KMS-11 (cell line): ENCODE results near the gene UMAD1.

Experiments
- H2AFZ ChIP-seq: fragments of 200-600 bp; sonication (generic); 2 replicates; pipeline ENCODE4 v1.6.1; 2016; ENCODE audit warnings: antibody characterized with exemption, mixed run types, low read depth
- H3K27ac ChIP-seq: fragments of 200-600 bp; sonication (generic); 2 replicates; pipeline ENCODE4 v1.6.1; 2016; ENCODE audit warnings: mild to moderate bottlenecking, mixed run types
- H3K27me3 ChIP-seq: fragments of 200-600 bp; sonication (generic); 2 replicates; pipeline ENCODE4 v1.6.1; 2017; ENCODE audit warnings: mild to moderate bottlenecking, low read depth, mixed run types, moderate library complexity; ENCODE audit not compliant: insufficient read depth
- H3K36me3 ChIP-seq: fragments of 200-600 bp; sonication (generic); 2 replicates; pipeline ENCODE4 v1.6.1; 2017; ENCODE audit warnings: mild to moderate bottlenecking, mixed run types; ENCODE audit not compliant: insufficient read depth
- H3K4me1 ChIP-seq: fragments of 200-600 bp; sonication (generic); 2 replicates; pipeline ENCODE4 v1.6.1; 2016; ENCODE audit warnings: mild to moderate bottlenecking, low read depth, mixed run types; ENCODE audit not compliant: poor library complexity, severe bottlenecking
- H3K4me2 ChIP-seq: fragments of 200-600 bp; sonication (generic); 2 replicates; pipeline ENCODE4 v1.7.0; 2016; ENCODE audit warnings: mild to moderate bottlenecking, mixed run types
- H3K4me3 ChIP-seq: fragments of 200-600 bp; sonication (generic); IDR thresholded peaks from 2 replicates; pipeline ENCODE4 v1.6.1; 2017; ENCODE audit warnings: low read depth, low read length, mixed read lengths; ENCODE audit not compliant: insufficient read depth
- H3K79me2 ChIP-seq: fragments of 200-600 bp; sonication (generic); 2 replicates; pipeline ENCODE4 v1.6.1; 2016; ENCODE audit warnings: low read depth, mixed run types; ENCODE audit not compliant: insufficient read depth
- H3K9ac ChIP-seq: fragments of 200-600 bp; sonication (generic); 2 replicates; pipeline ENCODE4 v1.6.1; 2016; ENCODE audit warnings: mild to moderate bottlenecking, mixed run types
- H4K20me1 ChIP-seq: fragments of 200-600 bp; sonication (generic); 2 replicates; pipeline ENCODE4 v1.6.1; 2016; ENCODE audit warnings: mild to moderate bottlenecking, mixed run types; ENCODE audit not compliant: insufficient read depth
- TF ChIP-seq, protein P1 (sequence below): fragments of 200-600 bp; sonication (generic); conservative IDR thresholded peaks from 2 replicates; pipeline ENCODE4 v1.6.1; 2017; ENCODE audit warnings: low read depth, mild to moderate bottlenecking, antibody characterized with exemption, low read length, moderate library complexity, mixed read lengths

UMAD1 gene

DNA sequence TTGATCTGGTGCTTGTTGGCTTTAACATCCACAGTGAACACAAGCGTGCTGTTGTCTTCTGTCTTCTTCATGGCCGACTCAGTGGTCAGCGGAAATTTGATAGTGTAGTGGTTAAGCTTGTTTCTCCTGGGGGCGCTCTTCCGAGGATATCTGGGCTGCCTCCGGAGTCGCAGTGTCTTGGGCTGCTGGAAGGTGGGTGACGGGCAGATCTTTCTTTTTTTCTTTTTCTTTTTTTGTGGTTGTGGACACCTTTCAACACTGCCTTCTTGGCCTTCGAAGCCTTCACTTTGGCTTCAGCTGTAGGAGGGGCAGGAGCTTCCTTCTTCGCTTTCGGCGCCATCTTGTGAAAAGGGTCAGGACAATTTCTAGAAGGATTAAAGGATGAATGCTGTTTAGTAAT, 101.7 kb downstream of the UMAD1 start:
- Histone ChIP-seq H3K79me2 (no peaks in the 10 kb centered on the region), H3K9ac (no peak overlapping the region), H3K4me2 (no peak overlapping the region), H3K36me3 (no peaks in the 10 kb centered on the region), H3K4me3 (no peak overlapping the region), H3K27me3 (no peaks in the 10 kb centered on the region), H4K20me1 (no peaks in the 10 kb centered on the region), H3K27ac (no peak overlapping the region), H3K4me1 (peaks cover 61% of the 10 kb centered on the region), H2AFZ (no peak overlapping the region)
- TF ChIP-seq, protein P1, sequence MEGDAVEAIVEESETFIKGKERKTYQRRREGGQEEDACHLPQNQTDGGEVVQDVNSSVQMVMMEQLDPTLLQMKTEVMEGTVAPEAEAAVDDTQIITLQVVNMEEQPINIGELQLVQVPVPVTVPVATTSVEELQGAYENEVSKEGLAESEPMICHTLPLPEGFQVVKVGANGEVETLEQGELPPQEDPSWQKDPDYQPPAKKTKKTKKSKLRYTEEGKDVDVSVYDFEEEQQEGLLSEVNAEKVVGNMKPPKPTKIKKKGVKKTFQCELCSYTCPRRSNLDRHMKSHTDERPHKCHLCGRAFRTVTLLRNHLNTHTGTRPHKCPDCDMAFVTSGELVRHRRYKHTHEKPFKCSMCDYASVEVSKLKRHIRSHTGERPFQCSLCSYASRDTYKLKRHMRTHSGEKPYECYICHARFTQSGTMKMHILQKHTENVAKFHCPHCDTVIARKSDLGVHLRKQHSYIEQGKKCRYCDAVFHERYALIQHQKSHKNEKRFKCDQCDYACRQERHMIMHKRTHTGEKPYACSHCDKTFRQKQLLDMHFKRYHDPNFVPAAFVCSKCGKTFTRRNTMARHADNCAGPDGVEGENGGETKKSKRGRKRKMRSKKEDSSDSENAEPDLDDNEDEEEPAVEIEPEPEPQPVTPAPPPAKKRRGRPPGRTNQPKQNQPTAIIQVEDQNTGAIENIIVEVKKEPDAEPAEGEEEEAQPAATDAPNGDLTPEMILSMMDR, result no peak

DNA sequence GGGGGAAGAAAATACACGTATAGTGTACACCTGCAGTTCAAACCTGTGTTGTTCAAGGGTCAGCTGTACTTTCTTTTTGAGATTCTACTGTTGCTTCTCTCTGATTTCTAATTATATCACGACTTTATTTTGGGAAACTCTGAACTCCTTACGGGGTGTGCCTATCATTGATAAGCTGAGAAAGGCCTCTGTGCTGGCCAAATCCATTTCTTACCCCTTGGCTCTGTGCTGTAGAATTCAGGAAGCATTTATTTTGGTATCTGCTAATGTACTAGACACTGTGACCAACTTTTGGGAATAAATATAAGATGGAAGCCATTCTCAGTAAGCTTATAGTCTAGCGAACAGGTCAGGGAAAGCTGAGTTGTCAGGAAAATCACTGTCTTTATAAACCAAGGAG, 104.7 kb downstream of the UMAD1 start:
- TF ChIP-seq, protein P1, result no peak
- no peak overlapping the region for H2AFZ ChIP-seq
- no peaks in the 10 kb centered on the region for H3K36me3 ChIP-seq
- no peak overlapping the region for H3K9ac ChIP-seq
- H3K4me1 ChIP-seq, result peaks cover 36% of the 10 kb centered on the region
- no peaks in the 10 kb centered on the region for H4K20me1 ChIP-seq
- H3K27me3 ChIP-seq, result no peaks in the 10 kb centered on the region
- H3K4me3 ChIP-seq, result no peak overlapping the region
- H3K4me2 ChIP-seq, result no peak overlapping the region
- H3K27ac ChIP-seq, result no peak overlapping the region
- no peaks in the 10 kb centered on the region for H3K79me2 ChIP-seq

DNA sequence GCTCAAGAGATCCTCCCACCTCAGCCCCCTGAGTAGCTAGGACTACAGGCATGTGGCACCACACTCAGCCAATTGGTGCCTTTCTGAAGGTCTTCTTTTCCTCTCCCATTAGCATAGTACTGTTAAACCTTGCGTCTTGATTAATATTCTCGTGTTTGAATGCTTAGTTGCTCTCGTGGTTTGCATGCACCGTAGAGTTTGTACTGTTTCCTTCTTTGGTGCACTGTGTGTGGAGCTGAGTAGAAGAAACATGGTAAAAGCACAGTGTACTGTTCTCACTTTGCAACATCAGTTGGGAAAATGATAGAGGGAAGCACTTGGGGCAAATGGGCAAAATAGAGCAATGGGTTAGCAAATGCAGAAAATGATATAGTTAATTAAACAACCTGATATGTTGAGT, 105.4 kb downstream of the UMAD1 start:
- no peak overlapping the region for H2AFZ ChIP-seq
- H3K9ac ChIP-seq, result no peak overlapping the region

DNA sequence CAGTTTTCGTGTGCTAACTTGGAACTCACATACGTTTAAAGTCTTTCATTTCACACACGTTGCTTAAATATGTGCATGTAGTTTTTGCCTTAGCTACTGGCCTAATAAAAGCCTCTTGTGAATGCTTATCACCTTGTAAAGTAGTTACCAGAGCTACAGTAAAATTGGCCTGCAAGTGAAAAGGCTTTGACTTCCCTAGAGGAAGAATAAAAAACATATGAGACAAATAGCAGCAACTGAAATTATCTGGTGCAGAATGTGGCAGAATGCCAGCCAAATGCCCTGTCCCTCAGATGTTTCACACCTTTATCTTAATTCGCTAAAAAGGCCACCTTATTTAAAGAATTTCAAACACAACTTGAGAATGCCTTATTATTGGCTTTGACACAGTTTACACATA, 105.9 kb downstream of the UMAD1 start:
- TF ChIP-seq, protein P1, result no peak
- H3K27me3 ChIP-seq, result no peaks in the 10 kb centered on the region
- peaks cover 38% of the 10 kb centered on the region for H3K4me1 ChIP-seq
- no peak overlapping the region for H3K9ac ChIP-seq
- no peak overlapping the region for H3K27ac ChIP-seq
- no peak overlapping the region for H3K4me3 ChIP-seq
- no peaks in the 10 kb centered on the region for H4K20me1 ChIP-seq
- H3K36me3 ChIP-seq, result no peaks in the 10 kb centered on the region
- H3K4me2 ChIP-seq, result no peak overlapping the region
- H3K79me2 ChIP-seq, result no peaks in the 10 kb centered on the region
- no peak overlapping the region for H2AFZ ChIP-seq

More for the DNA sequence above, 105.4 kb downstream of the UMAD1 start:
- Histone ChIP-seq H3K27ac (no peak overlapping the region), H3K36me3 (no peaks in the 10 kb centered on the region), H3K4me2 (no peak overlapping the region), H3K4me1 (peaks cover 36% of the 10 kb centered on the region), H3K27me3 (no peaks in the 10 kb centered on the region), H3K79me2 (no peaks in the 10 kb centered on the region), H3K4me3 (no peak overlapping the region), H4K20me1 (no peaks in the 10 kb centered on the region)
- TF ChIP-seq, protein P1, result no peak
